Measurements from ENCODE around the gene GNG12.

GRCh38 chr1:67755619-67756018 lies 77.6 kb downstream of the GNG12 start:
- no peak for TF ChIP-seq CTCF (conservative IDR thresholded peaks at IDR 0.05)
- TF ChIP-seq EZH2 (IDR thresholded peaks at IDR 0.05; ENCODE audit: low read depth): no peak

Measured in PC-9 (cell line).